MCF 10A (cell line): ENCODE measurements around the gene NEK11. TPM values are rescaled to one million over a fixed set of nuclear protein-coding genes. Genes with fewer than 3 reads are reported as not detected.

ENCODE experiments used
- BruUV-seq: library from RNA; stranded (reverse); fragments of 400-500 nt; replicated peaks from 2 replicates; lab custom pipeline; 2021; lab: Mats Ljungman, UMichigan
- CTCF ChIA-PET: fragments of 300-600 bp; sonication (Branson Sonifier 250); formaldehyde crosslinking; extraction: SDS; loops from one replicate; lab custom pipeline; 2021; ENCODE audit warnings: antibody characterized with exemption, inconsistent platforms; lab: Yijun Ruan, JAX
- POLR2A ChIA-PET: fragments of 300-600, 350-650 bp; sonication (Branson Sonifier 250); formaldehyde crosslinking; extraction: SDS; loops from one replicate; lab custom pipeline; 2020; ENCODE audit warnings: antibody characterized with exemption, inconsistent platforms; lab: Yijun Ruan, JAX
- DNase-seq: peaks from one replicate; pipeline ENCODE4 v3.0.0-alpha.2; 2018; ENCODE audit not compliant: unreplicated experiment
- H3K27ac Mint-ChIP-seq: one replicate; pipeline ENCODE4 v1.8.0; 2022; ENCODE audit warnings: mild to moderate bottlenecking, low read depth, mixed read lengths; ENCODE audit not compliant: unreplicated experiment
- H3K27me3 Mint-ChIP-seq: one replicate; pipeline ENCODE4 v1.8.0; 2022; ENCODE audit warnings: mixed read lengths; ENCODE audit not compliant: insufficient read depth, unreplicated experiment
- H3K36me3 Mint-ChIP-seq: one replicate; pipeline ENCODE4 v1.8.0; 2022; ENCODE audit warnings: mild to moderate bottlenecking, moderate library complexity, mixed read lengths; ENCODE audit not compliant: insufficient read depth, unreplicated experiment
- H3K4me1 Mint-ChIP-seq: one replicate; pipeline ENCODE4 v1.8.0; 2022; ENCODE audit warnings: mixed read lengths; ENCODE audit not compliant: insufficient read depth, unreplicated experiment
- H3K4me3 Mint-ChIP-seq: one replicate; pipeline ENCODE4 v1.8.0; 2022; ENCODE audit warnings: mild to moderate bottlenecking, moderate library complexity, mixed read lengths; ENCODE audit not compliant: unreplicated experiment
- H3K9me3 Mint-ChIP-seq: one replicate; pipeline ENCODE4 v1.8.0; 2022; ENCODE audit warnings: mixed read lengths; ENCODE audit not compliant: unreplicated experiment
- intact Hi-C: fragments of 100-400 bp; cut with micrococcal nuclease; formaldehyde crosslinking; loops from 2 replicates; pipeline ENCODE4 v1.14.1; 2022
- total RNA-seq: library from RNA; stranded (reverse); gene quantifications from 2 replicates; pipeline ENCODE4 v1.2.3, GENCODE V29; 2022
- TF ChIP-seq, protein P1 (sequence below): fragments of 200-600 bp; IDR thresholded peaks from one replicate; pipeline ENCODE4 v1.8.0; 2022; ENCODE audit warnings: antibody characterized with exemption, mild to moderate bottlenecking; ENCODE audit not compliant: unreplicated experiment

The NEK11 gene
- total RNA-seq, 1 experiment from 2014 or later = 6.9 TPM

DNA sequence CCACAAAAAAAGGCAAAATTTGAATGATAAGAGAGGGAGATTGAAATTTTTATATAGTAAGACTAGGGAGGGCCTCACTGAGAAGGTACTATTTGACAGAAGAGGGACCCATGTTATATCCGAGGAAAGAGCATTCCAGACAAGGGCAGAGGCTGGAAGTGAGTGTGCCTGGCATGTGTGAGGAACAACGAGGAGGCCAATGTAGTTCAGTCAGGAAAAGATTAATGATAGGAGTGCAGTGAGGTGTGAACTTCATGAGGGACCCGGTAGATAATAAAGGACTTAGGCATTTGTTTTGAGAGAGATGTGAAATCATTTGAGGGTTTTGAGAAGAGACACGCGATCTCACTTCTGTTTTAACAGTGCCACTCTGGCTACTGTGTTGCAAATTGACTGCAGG lies 36.4 kb upstream of the NEK11 start:
- Mint-ChIP-seq H3K9me3 (no peaks in the 10 kb centered on the region), H3K36me3 (peaks cover 28% of the 10 kb centered on the region), H3K27me3 (no peaks in the 10 kb centered on the region), H3K27ac (no peak overlapping the region), H3K4me3 (no peak overlapping the region), H3K4me1 (no peaks in the 10 kb centered on the region)
- no TSS peak for BruUV-seq
- no peak for DNase-seq
- TF ChIP-seq, protein P1, sequence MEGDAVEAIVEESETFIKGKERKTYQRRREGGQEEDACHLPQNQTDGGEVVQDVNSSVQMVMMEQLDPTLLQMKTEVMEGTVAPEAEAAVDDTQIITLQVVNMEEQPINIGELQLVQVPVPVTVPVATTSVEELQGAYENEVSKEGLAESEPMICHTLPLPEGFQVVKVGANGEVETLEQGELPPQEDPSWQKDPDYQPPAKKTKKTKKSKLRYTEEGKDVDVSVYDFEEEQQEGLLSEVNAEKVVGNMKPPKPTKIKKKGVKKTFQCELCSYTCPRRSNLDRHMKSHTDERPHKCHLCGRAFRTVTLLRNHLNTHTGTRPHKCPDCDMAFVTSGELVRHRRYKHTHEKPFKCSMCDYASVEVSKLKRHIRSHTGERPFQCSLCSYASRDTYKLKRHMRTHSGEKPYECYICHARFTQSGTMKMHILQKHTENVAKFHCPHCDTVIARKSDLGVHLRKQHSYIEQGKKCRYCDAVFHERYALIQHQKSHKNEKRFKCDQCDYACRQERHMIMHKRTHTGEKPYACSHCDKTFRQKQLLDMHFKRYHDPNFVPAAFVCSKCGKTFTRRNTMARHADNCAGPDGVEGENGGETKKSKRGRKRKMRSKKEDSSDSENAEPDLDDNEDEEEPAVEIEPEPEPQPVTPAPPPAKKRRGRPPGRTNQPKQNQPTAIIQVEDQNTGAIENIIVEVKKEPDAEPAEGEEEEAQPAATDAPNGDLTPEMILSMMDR = no peak
- ChIA-PET CTCF (no interaction called here), POLR2A (no interaction called here)
- intact Hi-C loops = no loop called here

- intact Hi-C loops = no loop called here
- no peak overlapping the region for H3K27ac Mint-ChIP-seq
- no peaks in the 10 kb centered on the region for H3K27me3 Mint-ChIP-seq
- TF ChIP-seq, protein P1 = no peak
- no peak overlapping the region for H3K4me3 Mint-ChIP-seq
- CTCF ChIA-PET = no interaction called here
- no peak for DNase-seq
- peaks cover 34% of the 10 kb centered on the region for H3K36me3 Mint-ChIP-seq
- no peaks in the 10 kb centered on the region for H3K9me3 Mint-ChIP-seq
- BruUV-seq = no TSS peak
- POLR2A ChIA-PET = no interaction called here
- no peaks in the 10 kb centered on the region for H3K4me1 Mint-ChIP-seq
Measured at GRCh38 chr3:130991126-130991525, 35.6 kb upstream of the NEK11 start.

GRCh38 chr3:130992344-130992743 lies 34.3 kb upstream of the NEK11 start:
- intact Hi-C loops = no loop called here
- ChIA-PET CTCF (interaction anchor here (0.6 kb wide), 1 partner anchor 330 kb away, joined by 5 read pairs; no protein-coding TSS in a partner anchor), POLR2A (interaction anchor here (0.7 kb wide), 1 partner anchor 890 kb away, joined by 3 read pairs; no protein-coding TSS in a partner anchor)
- TF ChIP-seq, protein P1 = no peak
- no TSS peak for BruUV-seq
- DNase-seq = no peak
- Mint-ChIP-seq H3K4me3 (no peak overlapping the region), H3K36me3 (peaks cover 27% of the 10 kb centered on the region), H3K27ac (peak overlapping the region; percentile 44), H3K27me3 (no peaks in the 10 kb centered on the region), H3K9me3 (no peaks in the 10 kb centered on the region), H3K4me1 (no peaks in the 10 kb centered on the region)

DNA sequence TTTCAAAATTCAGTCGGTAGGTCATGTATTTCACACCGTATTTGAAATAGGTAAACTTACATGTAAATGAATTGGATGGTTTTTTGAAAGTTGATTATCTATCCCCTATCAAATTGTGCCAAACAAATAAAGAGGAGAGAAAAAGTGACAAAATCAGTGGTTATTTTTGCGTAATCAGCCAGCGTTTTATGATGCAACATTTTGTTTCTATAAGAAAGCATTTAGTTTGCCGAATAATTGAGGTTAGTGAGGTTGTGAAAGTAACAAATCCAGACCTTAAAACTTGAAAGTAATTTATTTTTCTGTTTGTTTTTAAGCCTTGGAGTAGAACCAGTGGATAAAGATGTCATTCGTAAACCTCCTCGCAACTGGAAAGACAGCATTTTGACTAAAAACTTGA lies 29.4 kb upstream of the NEK11 start:
- Mint-ChIP-seq H3K27ac (no peak overlapping the region), H3K4me1 (no peaks in the 10 kb centered on the region), H3K36me3 (peaks cover 24% of the 10 kb centered on the region), H3K27me3 (no peaks in the 10 kb centered on the region), H3K9me3 (no peaks in the 10 kb centered on the region), H3K4me3 (no peak overlapping the region)
- TF ChIP-seq, protein P1 = no peak
- DNase-seq = peak; percentile 57
- intact Hi-C loops = no loop called here
- ChIA-PET CTCF (interaction anchor here (0.6 to 0.7 kb wide), 2 partner anchors 28 to 180 kb away, joined by 3 read pairs; no protein-coding TSS in a partner anchor), POLR2A (no interaction called here)
- no TSS peak for BruUV-seq
